ENCODE data around the gene CCNL2.
A peak's percentile ranks its signal among the peaks of the same experiment; 100 is the strongest.
"Not testable (repeated sequence)": the region's sequence is repeated elsewhere in the genome, so short reads cannot be mapped to it uniquely, and the experiment has no call there.

The CCNL2 gene

GRCh38 chr1:1432274-1432950, 33.3 kb upstream of the CCNL2 start:
- no peak for DNase-seq

- DNase-seq, result no peak
These were observed 32.7 kb upstream of the CCNL2 start for GRCh38 chr1:1431845-1432273.

GRCh38 chr1:1430992-1431844, 32.1 kb upstream of the CCNL2 start:
- no peak for DNase-seq

- no peak for DNase-seq
These were observed 31.2 kb upstream of the CCNL2 start for GRCh38 chr1:1430114-1430982.

GRCh38 chr1:1429671-1430073, 30.5 kb upstream of the CCNL2 start:
- DNase-seq, result no peak

- not testable (repeated sequence) for DNase-seq
These were observed 29.8 kb upstream of the CCNL2 start for GRCh38 chr1:1428967-1429366.

GRCh38 chr1:1428174-1428573, 29.0 kb upstream of the CCNL2 start:
- DNase-seq, result no peak

GRCh38 chr1:1427820-1428148, 28.6 kb upstream of the CCNL2 start:
- no peak for DNase-seq

- DNase-seq, result no peak
These were observed 28.1 kb upstream of the CCNL2 start for GRCh38 chr1:1427106-1427819.

GRCh38 chr1:1426496-1427105, 27.5 kb upstream of the CCNL2 start:
- DNase-seq, result no peak

- DNase-seq, result no peak
These were observed 26.8 kb upstream of the CCNL2 start for GRCh38 chr1:1425753-1426495.

GRCh38 chr1:1425426-1425752, 26.3 kb upstream of the CCNL2 start:
- DNase-seq, result no peak

GRCh38 chr1:1424707-1425106, 25.6 kb upstream of the CCNL2 start:
- no peak for DNase-seq

GRCh38 chr1:1423245-1423597, 24.1 kb upstream of the CCNL2 start:
- no peak for DNase-seq

- no peak for DNase-seq
These were observed 23.5 kb upstream of the CCNL2 start for GRCh38 chr1:1422465-1423244.

GRCh38 chr1:1421907-1422464, 22.9 kb upstream of the CCNL2 start:
- no peak for DNase-seq

GRCh38 chr1:1421147-1421906, 22.2 kb upstream of the CCNL2 start, which contains the start of gene ANKRD65:
ANKRD65 (minus strand) TSS chr1:1421276; CDS start chr1:1421005, 271 bp downstream.
- DNase-seq, result peak; percentile 85

- no peak for DNase-seq
These were observed 21.6 kb upstream of the CCNL2 start for GRCh38 chr1:1420654-1421141.

- no peak for DNase-seq
These were observed 20.9 kb upstream of the CCNL2 start for GRCh38 chr1:1419813-1420653.

All from COR-L47 (cell line).